LNCaP clone FGC (cell line): Measurements from ENCODE around the gene IER5L.

Experiments
- DNase-seq: peaks from one replicate; pipeline ENCODE4 v3.0.0-alpha.2; 2011; ENCODE audit warnings: low read depth
- H3K4me3 ChIP-seq: 2 replicates; pipeline ENCODE4 v1.5.1; 2011; ENCODE audit warnings: mild to moderate bottlenecking, low read depth, low read length, control low read depth
- CTCF ChIP-seq: IDR thresholded peaks from 2 replicates; pipeline ENCODE4 v1.5.1; 2012; ENCODE audit warnings: mild to moderate bottlenecking; ENCODE audit not compliant: control insufficient read depth, insufficient read depth; ENCODE audit errors: extremely low read depth

IER5L gene

GRCh38 chr9:129162497-129163197 is 15.4 kb downstream of the IER5L start:
- TF ChIP-seq CTCF: no peak
- DNase-seq: no peak
- H3K4me3 ChIP-seq: no peak overlapping the region

GRCh38 chr9:129161534-129161837 is 16.6 kb downstream of the IER5L start:
- no peak for DNase-seq
- TF ChIP-seq CTCF: no peak
- H3K4me3 ChIP-seq: no peak overlapping the region

- no peak for DNase-seq
- no peak for TF ChIP-seq CTCF
- H3K4me3 ChIP-seq: no peak overlapping the region
Observed at GRCh38 chr9:129160712-129161533, 17.1 kb downstream of the IER5L start.

- H3K4me3 ChIP-seq: no peak overlapping the region
- no peak for DNase-seq
- no peak for TF ChIP-seq CTCF
Observed at GRCh38 chr9:129156163-129156562, 21.9 kb downstream of the IER5L start.

- TF ChIP-seq CTCF: no peak
- no peak overlapping the region for H3K4me3 ChIP-seq
- DNase-seq: no peak
Observed at GRCh38 chr9:129154866-129155477, 23.1 kb downstream of the IER5L start.

- TF ChIP-seq CTCF: no peak
- H3K4me3 ChIP-seq: no peak overlapping the region
Observed at GRCh38 chr9:129151469-129151868, 26.6 kb downstream of the IER5L start.

More at GRCh38 chr9:129151469-129151868, 26.6 kb downstream of the IER5L start:
- no peak for DNase-seq
